VCaP (cell line): ENCODE data around the gene GAS7.

Experiments used
- H3K27ac ChIP-seq: fragments of 450-650 bp; 2 replicates; pipeline ENCODE4 v1.5.1; 2017
- TF ChIP-seq, protein P1 (sequence below): fragments of 450-650 bp; conservative IDR thresholded peaks from 2 replicates; pipeline ENCODE4 v1.5.1; 2017; ENCODE audit warnings: mild to moderate bottlenecking, moderate library complexity

GAS7 gene

GRCh38 chr17:9918352-9918751, 280.1 kb downstream of the GAS7 start:
- TF ChIP-seq, protein P1, sequence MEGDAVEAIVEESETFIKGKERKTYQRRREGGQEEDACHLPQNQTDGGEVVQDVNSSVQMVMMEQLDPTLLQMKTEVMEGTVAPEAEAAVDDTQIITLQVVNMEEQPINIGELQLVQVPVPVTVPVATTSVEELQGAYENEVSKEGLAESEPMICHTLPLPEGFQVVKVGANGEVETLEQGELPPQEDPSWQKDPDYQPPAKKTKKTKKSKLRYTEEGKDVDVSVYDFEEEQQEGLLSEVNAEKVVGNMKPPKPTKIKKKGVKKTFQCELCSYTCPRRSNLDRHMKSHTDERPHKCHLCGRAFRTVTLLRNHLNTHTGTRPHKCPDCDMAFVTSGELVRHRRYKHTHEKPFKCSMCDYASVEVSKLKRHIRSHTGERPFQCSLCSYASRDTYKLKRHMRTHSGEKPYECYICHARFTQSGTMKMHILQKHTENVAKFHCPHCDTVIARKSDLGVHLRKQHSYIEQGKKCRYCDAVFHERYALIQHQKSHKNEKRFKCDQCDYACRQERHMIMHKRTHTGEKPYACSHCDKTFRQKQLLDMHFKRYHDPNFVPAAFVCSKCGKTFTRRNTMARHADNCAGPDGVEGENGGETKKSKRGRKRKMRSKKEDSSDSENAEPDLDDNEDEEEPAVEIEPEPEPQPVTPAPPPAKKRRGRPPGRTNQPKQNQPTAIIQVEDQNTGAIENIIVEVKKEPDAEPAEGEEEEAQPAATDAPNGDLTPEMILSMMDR = no peak

DNA sequence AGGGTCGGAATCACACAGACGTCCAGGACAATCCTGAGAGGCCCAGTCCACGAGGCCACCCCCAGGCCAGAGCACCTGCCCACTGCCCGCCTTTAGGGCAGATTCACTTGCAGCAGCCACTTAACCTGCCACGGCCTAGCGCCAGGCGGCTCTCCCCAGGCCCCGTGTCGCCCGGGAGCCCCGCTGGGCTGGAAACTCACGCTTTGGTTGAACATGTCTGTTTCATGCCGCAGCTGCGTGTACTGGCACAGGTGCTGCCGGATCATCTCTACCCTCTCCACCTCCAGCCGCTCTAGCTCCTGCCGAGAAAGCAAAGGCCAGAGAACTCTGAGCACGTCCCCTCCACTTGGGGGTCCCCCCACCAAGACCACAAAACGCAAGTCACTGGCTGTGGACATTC, 280.6 kb downstream of the GAS7 start:
- no peak overlapping the region for H3K27ac ChIP-seq
- TF ChIP-seq, protein P1 = no peak

More at GRCh38 chr17:9918352-9918751, 280.1 kb downstream of the GAS7 start:
- H3K27ac ChIP-seq = no peak overlapping the region

- TF ChIP-seq, protein P1 = no peak
- H3K27ac ChIP-seq = no peak overlapping the region
These were observed 281.3 kb downstream of the GAS7 start for GRCh38 chr17:9917131-9917530.

DNA sequence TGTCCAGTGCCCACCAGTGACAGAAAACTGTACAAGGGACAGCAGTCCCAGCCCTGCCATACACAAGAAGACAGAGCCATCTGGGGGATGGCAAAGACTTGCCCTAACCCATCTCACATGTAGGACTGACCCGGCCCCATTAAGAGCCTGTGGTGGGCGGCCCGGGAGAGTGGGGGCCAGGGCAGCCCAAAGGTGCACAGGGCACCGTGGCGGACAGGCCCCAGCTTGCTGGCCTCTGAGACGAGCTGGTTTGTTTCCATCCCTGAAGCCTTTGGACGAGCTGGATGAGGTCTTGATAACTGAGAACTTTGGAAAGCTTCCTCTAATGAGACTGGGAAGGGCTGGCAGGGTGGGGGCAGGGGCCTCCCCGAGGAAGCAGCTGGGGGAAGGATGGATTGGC, 282.3 kb downstream of the GAS7 start:
- TF ChIP-seq, protein P1 = no peak
- no peak overlapping the region for H3K27ac ChIP-seq

DNA sequence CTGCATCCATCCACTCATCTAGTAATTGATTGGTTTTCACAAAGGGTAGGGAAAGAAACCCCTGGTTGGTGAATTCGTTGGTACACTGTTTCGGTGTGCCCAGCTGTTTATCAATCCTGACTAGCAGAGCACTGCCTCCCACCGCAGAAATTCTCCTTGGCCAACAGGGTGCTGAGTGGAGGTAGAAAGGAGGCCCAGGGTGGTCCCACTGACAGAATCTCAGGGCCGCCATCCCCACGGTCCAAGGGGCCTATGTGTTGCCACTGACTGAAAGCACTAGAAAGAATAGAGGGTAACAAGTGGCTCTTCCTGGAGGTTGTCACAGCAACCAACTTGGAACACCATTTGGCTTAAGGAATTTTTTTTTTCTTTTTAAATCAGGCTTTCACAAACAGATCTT, 284.9 kb downstream of the GAS7 start:
- TF ChIP-seq, protein P1 = no peak
- H3K27ac ChIP-seq = no peak overlapping the region

GRCh38 chr17:9912121-9913099, 286.0 kb downstream of the GAS7 start:
- TF ChIP-seq, protein P1 = no peak
- no peak overlapping the region for H3K27ac ChIP-seq

DNA sequence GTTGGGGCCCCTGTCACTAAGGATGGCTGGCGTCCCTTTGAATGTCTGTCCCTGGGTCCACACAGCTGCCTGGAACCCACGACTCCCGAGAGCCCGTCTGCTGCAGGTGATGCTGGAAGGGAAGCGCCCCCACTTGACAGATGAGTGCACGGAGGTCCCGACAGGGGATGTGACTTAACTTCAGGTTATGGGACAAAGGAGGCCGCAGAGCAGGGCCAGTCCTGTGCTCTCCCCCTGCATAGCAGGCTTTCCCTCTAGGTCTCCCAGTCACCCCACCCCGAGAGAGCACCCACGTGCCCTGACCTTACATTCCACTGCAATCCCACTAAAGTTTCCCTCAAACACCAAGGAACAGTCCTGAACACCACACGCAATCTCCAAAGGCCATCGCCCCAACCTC, 287.3 kb downstream of the GAS7 start:
- no peak overlapping the region for H3K27ac ChIP-seq
- TF ChIP-seq, protein P1 = no peak
